C4-2B (cell line): ENCODE data around the gene CASP8.

Experiments used
- CTCF ChIP-seq: fragments of 450-650 bp; conservative IDR thresholded peaks from 2 replicates; pipeline ENCODE4 v1.5.1; 2017; ENCODE audit warnings: mild to moderate bottlenecking
- ZFX ChIP-seq: fragments of 450-650 bp; IDR thresholded peaks from 2 replicates; pipeline ENCODE4 v1.6.1; 2017

GRCh38 chr2:201266629-201267028 is 6.3 kb downstream of the CASP8 start:
- TF ChIP-seq CTCF, result no peak
- no peak for TF ChIP-seq ZFX
